Stimulated activated memory B cell treated with anti-CD40 and anti-IgM and Interleukin-4, amounts not matched to agents 10 μg/mL and 1 μg/mL and 100 μg/mL, for 72 hours (primary cell): ENCODE data around the gene DDR2.
A peak's percentile ranks its signal among the peaks of the same experiment; 100 is the strongest.

ENCODE experiments used
- ATAC-seq: fragments of 150-1000 bp; cut with Tn5 transposase; 2 replicates; pipeline ENCODE4 v1.10.0; 2021
- H3K27ac Mint-ChIP-seq: one replicate; pipeline ENCODE4 v1.8.0; 2022; ENCODE audit warnings: mild to moderate bottlenecking, mixed read lengths
- H3K27me3 Mint-ChIP-seq: one replicate; pipeline ENCODE4 v1.8.0; 2022; ENCODE audit warnings: mixed read lengths
- H3K36me3 Mint-ChIP-seq: one replicate; pipeline ENCODE4 v1.8.0; 2022; ENCODE audit warnings: mixed read lengths
- H3K4me1 Mint-ChIP-seq: one replicate; pipeline ENCODE4 v1.8.0; 2022; ENCODE audit warnings: mixed read lengths
- H3K4me3 Mint-ChIP-seq: one replicate; pipeline ENCODE4 v1.8.0; 2022; ENCODE audit warnings: mild to moderate bottlenecking, moderate library complexity, mixed read lengths
- H3K9me3 Mint-ChIP-seq: one replicate; pipeline ENCODE4 v1.8.0; 2022; ENCODE audit warnings: mixed read lengths

The DDR2 gene

GRCh38 chr1:162695687-162696086 is 63.4 kb downstream of the DDR2 start:
- Mint-ChIP-seq H3K9me3 (no peaks in the 10 kb centered on the region), H3K27me3 (peaks cover 9% of the 10 kb centered on the region), H3K4me3 (no peak overlapping the region), H3K36me3 (no peaks in the 10 kb centered on the region), H3K27ac (no peak overlapping the region), H3K4me1 (peaks cover 11% of the 10 kb centered on the region)
- no peak for ATAC-seq

GRCh38 chr1:162696286-162696862 is 64.1 kb downstream of the DDR2 start:
- no peaks in the 10 kb centered on the region for H3K9me3 Mint-ChIP-seq
- no peak for ATAC-seq
- no peak overlapping the region for H3K27ac Mint-ChIP-seq
- H3K4me3 Mint-ChIP-seq = no peak overlapping the region
- no peaks in the 10 kb centered on the region for H3K36me3 Mint-ChIP-seq
- H3K27me3 Mint-ChIP-seq = peaks cover 9% of the 10 kb centered on the region
- peaks cover 6% of the 10 kb centered on the region for H3K4me1 Mint-ChIP-seq

GRCh38 chr1:162697140-162697895 is 65.1 kb downstream of the DDR2 start:
- no peak for ATAC-seq
- Mint-ChIP-seq H3K36me3 (no peaks in the 10 kb centered on the region), H3K27ac (no peak overlapping the region), H3K4me1 (peaks cover 2% of the 10 kb centered on the region), H3K9me3 (no peaks in the 10 kb centered on the region), H3K4me3 (no peak overlapping the region), H3K27me3 (peaks cover 9% of the 10 kb centered on the region)

- no peak for ATAC-seq
- H3K4me3 Mint-ChIP-seq = no peak overlapping the region
- no peak overlapping the region for H3K27ac Mint-ChIP-seq
- no peaks in the 10 kb centered on the region for H3K9me3 Mint-ChIP-seq
- no peaks in the 10 kb centered on the region for H3K4me1 Mint-ChIP-seq
- H3K36me3 Mint-ChIP-seq = no peaks in the 10 kb centered on the region
- H3K27me3 Mint-ChIP-seq = peaks cover 9% of the 10 kb centered on the region
Observed at GRCh38 chr1:162699366-162699765, 67.1 kb downstream of the DDR2 start.

- Mint-ChIP-seq H3K36me3 (no peaks in the 10 kb centered on the region), H3K4me3 (no peak overlapping the region), H3K27me3 (peaks cover 9% of the 10 kb centered on the region), H3K4me1 (no peaks in the 10 kb centered on the region), H3K27ac (no peak overlapping the region), H3K9me3 (no peaks in the 10 kb centered on the region)
- ATAC-seq = no peak
Observed at GRCh38 chr1:162700131-162700530, 67.9 kb downstream of the DDR2 start.

GRCh38 chr1:162701286-162701685 is 69.0 kb downstream of the DDR2 start:
- Mint-ChIP-seq H3K27me3 (peaks cover 8% of the 10 kb centered on the region), H3K36me3 (no peaks in the 10 kb centered on the region), H3K4me3 (no peak overlapping the region)

GRCh38 chr1:162702628-162703027 is 70.4 kb downstream of the DDR2 start:
- ATAC-seq = no peak
- H3K9me3 Mint-ChIP-seq = no peaks in the 10 kb centered on the region
- H3K27ac Mint-ChIP-seq = no peak overlapping the region
- H3K4me1 Mint-ChIP-seq = no peaks in the 10 kb centered on the region
- no peaks in the 10 kb centered on the region for H3K36me3 Mint-ChIP-seq
- H3K27me3 Mint-ChIP-seq = no peaks in the 10 kb centered on the region
- H3K4me3 Mint-ChIP-seq = no peak overlapping the region

More at GRCh38 chr1:162701286-162701685, 69.0 kb downstream of the DDR2 start:
- ATAC-seq = no peak
- Mint-ChIP-seq H3K4me1 (no peaks in the 10 kb centered on the region), H3K9me3 (no peaks in the 10 kb centered on the region), H3K27ac (no peak overlapping the region)

GRCh38 chr1:162703708-162704107 is 71.4 kb downstream of the DDR2 start:
- no peak overlapping the region for H3K4me3 Mint-ChIP-seq
- no peaks in the 10 kb centered on the region for H3K4me1 Mint-ChIP-seq
- H3K27me3 Mint-ChIP-seq = no peaks in the 10 kb centered on the region
- no peaks in the 10 kb centered on the region for H3K36me3 Mint-ChIP-seq
- H3K27ac Mint-ChIP-seq = no peak overlapping the region
- ATAC-seq = no peak
- H3K9me3 Mint-ChIP-seq = no peaks in the 10 kb centered on the region

- no peaks in the 10 kb centered on the region for H3K4me1 Mint-ChIP-seq
- no peak overlapping the region for H3K27ac Mint-ChIP-seq
- H3K4me3 Mint-ChIP-seq = no peak overlapping the region
- H3K27me3 Mint-ChIP-seq = no peaks in the 10 kb centered on the region
- peak; percentile 62 for ATAC-seq
- no peaks in the 10 kb centered on the region for H3K36me3 Mint-ChIP-seq
- no peaks in the 10 kb centered on the region for H3K9me3 Mint-ChIP-seq
Observed at GRCh38 chr1:162704673-162705424, 72.6 kb downstream of the DDR2 start.

GRCh38 chr1:162706003-162706402 is 73.7 kb downstream of the DDR2 start:
- no peaks in the 10 kb centered on the region for H3K4me1 Mint-ChIP-seq
- no peak overlapping the region for H3K27ac Mint-ChIP-seq
- H3K4me3 Mint-ChIP-seq = no peak overlapping the region
- H3K36me3 Mint-ChIP-seq = no peaks in the 10 kb centered on the region
- H3K9me3 Mint-ChIP-seq = no peaks in the 10 kb centered on the region
- ATAC-seq = no peak
- H3K27me3 Mint-ChIP-seq = no peaks in the 10 kb centered on the region

GRCh38 chr1:162706606-162707005 is 74.3 kb downstream of the DDR2 start:
- no peak for ATAC-seq
- H3K4me1 Mint-ChIP-seq = no peaks in the 10 kb centered on the region
- H3K27ac Mint-ChIP-seq = no peak overlapping the region
- H3K9me3 Mint-ChIP-seq = no peaks in the 10 kb centered on the region
- H3K27me3 Mint-ChIP-seq = no peaks in the 10 kb centered on the region
- no peaks in the 10 kb centered on the region for H3K36me3 Mint-ChIP-seq
- H3K4me3 Mint-ChIP-seq = no peak overlapping the region

GRCh38 chr1:162708286-162708685 is 76.0 kb downstream of the DDR2 start:
- no peak for ATAC-seq
- no peaks in the 10 kb centered on the region for H3K9me3 Mint-ChIP-seq
- H3K27ac Mint-ChIP-seq = no peak overlapping the region
- H3K4me3 Mint-ChIP-seq = no peak overlapping the region
- no peaks in the 10 kb centered on the region for H3K36me3 Mint-ChIP-seq
- H3K27me3 Mint-ChIP-seq = no peaks in the 10 kb centered on the region
- H3K4me1 Mint-ChIP-seq = no peaks in the 10 kb centered on the region

- no peaks in the 10 kb centered on the region for H3K36me3 Mint-ChIP-seq
- no peaks in the 10 kb centered on the region for H3K4me1 Mint-ChIP-seq
- no peaks in the 10 kb centered on the region for H3K27me3 Mint-ChIP-seq
- no peak overlapping the region for H3K4me3 Mint-ChIP-seq
- no peaks in the 10 kb centered on the region for H3K9me3 Mint-ChIP-seq
- no peak for ATAC-seq
- no peak overlapping the region for H3K27ac Mint-ChIP-seq
Observed at GRCh38 chr1:162709132-162709860, 77.0 kb downstream of the DDR2 start.

- Mint-ChIP-seq H3K36me3 (no peaks in the 10 kb centered on the region), H3K27me3 (no peaks in the 10 kb centered on the region), H3K9me3 (no peaks in the 10 kb centered on the region), H3K27ac (no peak overlapping the region), H3K4me1 (no peaks in the 10 kb centered on the region), H3K4me3 (no peak overlapping the region)
- ATAC-seq = no peak
Observed at GRCh38 chr1:162709870-162710269, 77.6 kb downstream of the DDR2 start.

GRCh38 chr1:162710345-162710744 is 78.1 kb downstream of the DDR2 start:
- ATAC-seq = no peak

More at GRCh38 chr1:162710345-162710744, 78.1 kb downstream of the DDR2 start:
- H3K27me3 Mint-ChIP-seq = no peaks in the 10 kb centered on the region
- H3K36me3 Mint-ChIP-seq = no peaks in the 10 kb centered on the region
- H3K9me3 Mint-ChIP-seq = no peaks in the 10 kb centered on the region
- H3K4me3 Mint-ChIP-seq = no peak overlapping the region
- no peaks in the 10 kb centered on the region for H3K4me1 Mint-ChIP-seq
- H3K27ac Mint-ChIP-seq = no peak overlapping the region
